Hepatocyte (in vitro differentiated cells): ENCODE data around the gene ST6GALNAC5. TPM values are rescaled to one million over a fixed set of nuclear protein-coding genes. Genes with fewer than 3 reads are reported as not detected.
A peak's percentile ranks its signal among the peaks of the same experiment; 100 is the strongest.

Experiments
- DNase-seq: peaks from one replicate; pipeline ENCODE4 v3.0.0-alpha.2; 2016; ENCODE audit warnings: low spot score
- H2AFZ ChIP-seq: fragments of 200-600 bp; sonication (generic); 2 replicates; pipeline ENCODE4 v1.6.0; 2016; ENCODE audit warnings: antibody characterized with exemption, mild to moderate bottlenecking
- H3K27ac ChIP-seq: fragments of 200-600 bp; sonication (generic); 2 replicates; pipeline ENCODE4 v1.5.1; 2016; ENCODE audit warnings: mild to moderate bottlenecking
- H3K27me3 ChIP-seq: fragments of 200-600 bp; sonication (generic); 2 replicates; pipeline ENCODE4 v1.6.1; 2016
- H3K36me3 ChIP-seq: fragments of 200-600 bp; sonication (generic); replicated peaks from 2 replicates; pipeline ENCODE4 v1.5.1; 2016; ENCODE audit warnings: low read depth; ENCODE audit not compliant: insufficient read depth
- H3K4me1 ChIP-seq: fragments of 200-600 bp; sonication (generic); 2 replicates; pipeline ENCODE4 v1.5.1; 2016; ENCODE audit warnings: mild to moderate bottlenecking, moderate library complexity; ENCODE audit not compliant: insufficient read depth
- H3K4me2 ChIP-seq: fragments of 200-600 bp; sonication (generic); 2 replicates; pipeline ENCODE4 v1.6.0; 2016
- H3K4me3 ChIP-seq: fragments of 200-600 bp; sonication (generic); 2 replicates; pipeline ENCODE4 v1.5.1; 2016; ENCODE audit warnings: mild to moderate bottlenecking
- H3K79me2 ChIP-seq: fragments of 200-600 bp; sonication (generic); 2 replicates; pipeline ENCODE4 v1.6.0; 2017; ENCODE audit warnings: mild to moderate bottlenecking
- H3K9me2 ChIP-seq: fragments of 200-600 bp; sonication (generic); replicated peaks from 2 replicates; pipeline ENCODE4 v1.6.0; 2017; ENCODE audit warnings: mild to moderate bottlenecking; ENCODE audit not compliant: insufficient read depth
- H3K9me3 ChIP-seq: fragments of 200-600 bp; sonication (generic); 2 replicates; pipeline ENCODE4 v1.5.1; 2016; ENCODE audit warnings: low read depth, mild to moderate bottlenecking
- H4K20me1 ChIP-seq: fragments of 200-600 bp; sonication (generic); 2 replicates; pipeline ENCODE4 v1.6.0; 2016; ENCODE audit warnings: mild to moderate bottlenecking; ENCODE audit not compliant: insufficient read depth, poor library complexity, severe bottlenecking
- CTCF ChIP-seq: fragments of 200-600 bp; sonication (generic); IDR thresholded peaks from 2 replicates; pipeline ENCODE4 v1.5.1; 2016; ENCODE audit warnings: antibody characterized with exemption, mild to moderate bottlenecking; ENCODE audit not compliant: poor library complexity
- EZH2 ChIP-seq: fragments of 200-600 bp; sonication (generic); IDR thresholded peaks from 2 replicates; pipeline ENCODE4 v1.6.1; 2016; ENCODE audit warnings: antibody characterized with exemption, mild to moderate bottlenecking, borderline replicate concordance
- EZH2phosphoT487 ChIP-seq: fragments of 200-600 bp; sonication (generic); IDR thresholded peaks from one replicate; pipeline ENCODE4 v1.6.1; 2018; ENCODE audit warnings: antibody characterized with exemption, mild to moderate bottlenecking, low read depth, moderate library complexity; ENCODE audit not compliant: unreplicated experiment, severe bottlenecking
- WGBS: methylation state at CpG from one replicate; pipeline ENCODE4 v1.1.6; 2016; ENCODE audit warnings: low lambda C conversion rate; ENCODE audit errors: missing lambda C conversion rate; 5-methylcytosine and 5-hydroxymethylcytosine counted together
- polyA plus RNA-seq: library from polyadenylated mRNA; unstranded; fragments of >200 nt; fragmentation: Nextera tagmentation; extraction: Ambion mirVana; gene quantifications from 2 replicates; pipeline ENCODE4 v1.2.1, GENCODE V29; 2016
- total RNA-seq: library from RNA; depleted of rRNA; stranded (reverse); fragments of >200 nt; gene quantifications from 2 replicates; pipeline ENCODE4 v1.2.3, GENCODE V29; 2014

The ST6GALNAC5 gene
- total and polyA plus RNA-seq, 2 experiments from 2014 or later: 3.6 to 3.7 TPM

GRCh38 chr1:76826072-76826845, 41.0 kb upstream of the ST6GALNAC5 start:
- no peaks in the 10 kb centered on the region for H3K9me3 ChIP-seq
- no peak overlapping the region for H3K4me3 ChIP-seq
- no peak for TF ChIP-seq CTCF
- TF ChIP-seq EZH2: no peak
- no peak for TF ChIP-seq EZH2phosphoT487
- no peaks in the 10 kb centered on the region for H4K20me1 ChIP-seq
- H3K27ac ChIP-seq: no peak overlapping the region
- no peaks in the 10 kb centered on the region for H3K4me1 ChIP-seq
- no peak for DNase-seq
- H3K9me2 ChIP-seq: no peaks in the 10 kb centered on the region
- H3K27me3 ChIP-seq: no peaks in the 10 kb centered on the region
- WGBS: 76% methylated on average over 4 of the region's 4 CpGs
- no peaks in the 10 kb centered on the region for H3K79me2 ChIP-seq
- H2AFZ ChIP-seq: no peak overlapping the region
- H3K4me2 ChIP-seq: no peak overlapping the region
- no peaks in the 10 kb centered on the region for H3K36me3 ChIP-seq

- no peak for TF ChIP-seq EZH2
- Histone ChIP-seq H3K9me2 (no peaks in the 10 kb centered on the region), H3K4me1 (no peaks in the 10 kb centered on the region), H3K4me2 (no peak overlapping the region), H3K36me3 (no peaks in the 10 kb centered on the region), H3K79me2 (no peaks in the 10 kb centered on the region), H3K4me3 (no peak overlapping the region), H2AFZ (no peak overlapping the region), H3K9me3 (no peaks in the 10 kb centered on the region), H3K27me3 (no peaks in the 10 kb centered on the region), H4K20me1 (no peaks in the 10 kb centered on the region), H3K27ac (no peak overlapping the region)
- no peak for DNase-seq
- 78% methylated on average over 2 of the region's 2 CpGs for WGBS
Measured at GRCh38 chr1:76827066-76827465, 40.2 kb upstream of the ST6GALNAC5 start.

GRCh38 chr1:76830373-76830772, 36.9 kb upstream of the ST6GALNAC5 start:
- DNase-seq: no peak
- TF ChIP-seq CTCF (no peak), EZH2 (no peak), EZH2phosphoT487 (no peak)
- H2AFZ ChIP-seq: peak overlapping the region; percentile 37
- no peaks in the 10 kb centered on the region for H3K9me3 ChIP-seq
- H3K4me1 ChIP-seq: no peaks in the 10 kb centered on the region
- no peaks in the 10 kb centered on the region for H3K9me2 ChIP-seq
- no peaks in the 10 kb centered on the region for H3K27me3 ChIP-seq
- WGBS: 72% methylated on average over 6 of the region's 6 CpGs
- no peaks in the 10 kb centered on the region for H3K36me3 ChIP-seq
- no peaks in the 10 kb centered on the region for H4K20me1 ChIP-seq
- H3K27ac ChIP-seq: no peak overlapping the region
- no peak overlapping the region for H3K4me3 ChIP-seq
- no peaks in the 10 kb centered on the region for H3K79me2 ChIP-seq
- H3K4me2 ChIP-seq: no peak overlapping the region

GRCh38 chr1:76832521-76832920, 34.8 kb upstream of the ST6GALNAC5 start:
- H3K27me3 ChIP-seq: no peaks in the 10 kb centered on the region
- H3K36me3 ChIP-seq: no peaks in the 10 kb centered on the region
- no peak overlapping the region for H3K4me3 ChIP-seq
- no peak overlapping the region for H3K27ac ChIP-seq
- DNase-seq: no peak
- no peak overlapping the region for H2AFZ ChIP-seq
- no peak for TF ChIP-seq CTCF
- no peak for TF ChIP-seq EZH2
- TF ChIP-seq EZH2phosphoT487: no peak
- no peaks in the 10 kb centered on the region for H3K9me2 ChIP-seq
- H3K9me3 ChIP-seq: no peaks in the 10 kb centered on the region
- no peaks in the 10 kb centered on the region for H3K79me2 ChIP-seq
- no peaks in the 10 kb centered on the region for H4K20me1 ChIP-seq
- no peak overlapping the region for H3K4me2 ChIP-seq
- no peaks in the 10 kb centered on the region for H3K4me1 ChIP-seq
